CD4-positive, alpha-beta T cell treated with Interleukin-10 for 1 hour (primary cell): ENCODE results near the gene IL12RB1.
A peak's percentile ranks its signal among the peaks of the same experiment; 100 is the strongest.

ENCODE experiments used
- DNase-seq: peaks from one replicate; pipeline ENCODE4 v3.0.0-alpha.2; 2020

IL12RB1 gene

GRCh38 chr19:18086590-18087138 lies at the start of gene IL12RB1:
Gene IL12RB1, minus strand, starts transcription at chr19:18086934. Its CDS starts 111 bp downstream, at chr19:18086823.
- DNase-seq, result peak; percentile 75

DNA sequence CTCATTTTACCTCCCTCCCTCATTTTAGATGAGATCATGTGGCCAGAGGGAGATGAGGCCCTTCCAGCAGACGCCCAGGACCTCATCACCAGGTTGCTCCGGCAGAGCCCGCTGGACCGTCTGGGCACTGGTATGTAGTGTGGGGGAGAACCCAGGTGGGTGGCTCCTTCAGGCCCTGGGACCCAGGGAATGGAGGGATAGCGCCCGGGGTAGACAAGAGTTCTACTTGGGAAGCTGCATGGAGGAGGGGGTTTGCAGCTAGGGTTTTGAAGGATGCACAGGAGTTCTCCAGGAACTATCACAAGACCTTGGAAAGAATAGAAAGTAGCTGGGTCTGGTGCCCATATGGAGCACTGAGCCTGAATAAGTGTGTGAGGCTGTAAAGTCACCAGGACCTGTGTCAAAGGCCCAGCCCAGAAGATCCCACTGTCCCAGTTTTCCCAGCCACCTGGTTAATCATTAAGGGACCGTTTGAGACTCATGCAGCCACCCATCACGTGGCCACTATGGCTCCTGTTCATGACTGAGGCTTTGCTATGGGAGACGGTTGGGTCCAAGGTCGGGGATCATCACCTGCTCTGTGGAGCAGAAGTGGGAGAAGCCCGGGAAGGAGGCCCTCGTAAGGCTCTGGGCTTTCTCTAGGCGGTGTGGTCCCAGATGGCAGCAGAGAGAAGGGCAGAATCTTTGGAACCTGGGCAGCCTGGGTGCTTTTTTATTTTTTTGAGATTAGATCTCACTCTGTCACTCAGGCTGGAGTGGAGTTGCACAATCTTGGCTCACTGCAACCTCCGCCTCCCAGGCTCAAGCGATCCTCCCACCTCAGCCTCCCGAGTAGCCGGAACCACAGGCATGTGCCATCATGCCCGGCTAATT lies 49.2 kb upstream of the IL12RB1 start:
- no peak for DNase-seq

GRCh38 chr19:18131841-18132596 lies 45.3 kb upstream of the IL12RB1 start:
- DNase-seq, result no peak

- DNase-seq, result no peak
These were observed 43.9 kb upstream of the IL12RB1 start for GRCh38 chr19:18130523-18131242.

GRCh38 chr19:18128805-18129204 lies 42.1 kb upstream of the IL12RB1 start:
- no peak for DNase-seq

- peak; percentile 27 for DNase-seq
These were observed 41.3 kb upstream of the IL12RB1 start for GRCh38 chr19:18128044-18128443.

DNA sequence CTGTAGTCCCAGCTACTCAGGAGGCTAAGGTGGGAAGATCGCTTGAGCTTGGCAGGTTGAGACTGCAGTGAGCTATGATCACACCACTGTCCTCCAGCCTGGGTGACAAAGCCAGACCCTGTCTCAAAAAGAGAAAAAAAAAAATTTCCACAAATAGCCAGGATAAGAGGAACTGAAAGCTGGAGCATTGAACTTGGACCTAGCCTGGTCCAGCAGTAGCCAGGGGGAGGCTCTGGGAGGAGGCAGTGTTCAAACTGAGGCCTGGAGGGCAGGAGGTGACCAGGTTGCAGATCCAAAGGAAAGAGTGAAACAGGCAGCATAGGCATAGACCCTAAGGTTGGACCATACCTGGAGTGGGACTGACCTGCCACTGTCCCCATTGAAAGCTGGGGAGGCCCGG lies 39.4 kb upstream of the IL12RB1 start:
- DNase-seq, result no peak

- DNase-seq, result no peak
These were observed 37.1 kb upstream of the IL12RB1 start for GRCh38 chr19:18123819-18124218.

DNA sequence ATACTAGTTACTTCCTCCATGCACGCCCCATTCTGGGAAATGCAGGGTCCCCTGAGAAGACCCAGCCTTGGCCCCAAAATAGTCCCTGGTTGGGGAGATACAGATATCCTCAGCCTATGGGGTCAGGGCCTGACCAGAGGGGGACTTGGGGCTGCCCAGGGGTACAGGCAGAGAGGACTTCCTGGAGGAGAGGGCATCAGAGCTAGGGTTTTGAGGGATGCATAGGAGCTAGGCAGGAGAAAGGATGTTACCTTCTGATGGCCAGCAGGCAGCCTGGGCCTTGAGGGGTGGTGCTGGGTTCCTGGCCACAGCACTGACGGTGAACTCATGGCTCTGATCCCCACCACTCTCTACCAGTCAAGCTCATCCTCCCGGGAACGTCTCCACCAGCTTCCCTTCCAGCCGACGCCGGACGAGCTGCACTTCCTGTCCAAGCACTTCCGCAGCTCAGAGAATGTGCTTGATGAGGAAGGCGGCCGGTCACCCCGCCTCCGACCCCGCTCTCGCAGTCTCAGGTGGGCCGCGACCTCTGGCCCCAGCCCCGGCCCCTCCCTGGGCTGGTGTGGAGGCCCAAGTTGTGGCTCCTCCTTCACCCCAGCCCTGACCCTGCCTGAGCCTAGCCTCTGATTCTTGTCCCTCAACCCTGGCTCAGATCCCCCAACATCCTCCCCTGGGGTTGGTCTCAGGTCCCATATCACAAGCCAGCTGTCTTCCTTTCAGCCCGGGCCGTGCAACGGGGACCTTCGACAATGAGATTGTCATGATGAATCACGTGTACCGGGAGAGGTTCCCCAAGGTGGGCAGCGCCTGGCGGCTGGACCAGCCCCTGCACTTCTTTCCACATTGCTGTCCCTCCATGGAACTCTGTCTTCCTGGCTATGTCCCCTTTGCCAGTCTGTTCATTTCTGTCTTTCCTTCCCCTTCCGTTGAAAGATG lies 36.4 kb upstream of the IL12RB1 start:
- no peak for DNase-seq

DNA sequence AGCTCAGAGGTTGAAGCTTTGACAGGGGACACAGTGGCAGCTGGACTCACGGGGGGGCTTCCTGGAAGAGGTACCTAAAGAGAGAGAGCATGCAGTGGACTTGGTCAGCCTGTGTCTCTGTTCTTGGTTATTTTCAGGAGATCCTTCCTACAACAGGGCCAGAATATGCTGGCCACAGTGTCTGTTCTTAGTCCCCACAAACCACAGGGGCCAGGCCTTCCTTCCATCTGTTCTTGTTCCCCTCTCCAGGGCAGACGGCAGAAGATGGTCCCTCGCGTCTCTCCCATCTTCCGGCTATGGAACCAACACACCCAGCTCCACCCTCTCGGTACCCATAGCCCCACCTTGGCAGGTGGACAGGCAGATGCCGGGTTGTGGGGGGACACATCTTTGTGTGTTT lies 35.7 kb upstream of the IL12RB1 start:
- DNase-seq, result no peak

GRCh38 chr19:18121166-18121565 lies 34.4 kb upstream of the IL12RB1 start:
- DNase-seq, result no peak

GRCh38 chr19:18120127-18120526 lies 33.4 kb upstream of the IL12RB1 start:
- DNase-seq, result no peak

- DNase-seq, result peak; percentile 66
These were observed 33.0 kb upstream of the IL12RB1 start for GRCh38 chr19:18119717-18120105.

GRCh38 chr19:18119013-18119716 lies 32.4 kb upstream of the IL12RB1 start:
- DNase-seq, result peak; percentile 60

DNA sequence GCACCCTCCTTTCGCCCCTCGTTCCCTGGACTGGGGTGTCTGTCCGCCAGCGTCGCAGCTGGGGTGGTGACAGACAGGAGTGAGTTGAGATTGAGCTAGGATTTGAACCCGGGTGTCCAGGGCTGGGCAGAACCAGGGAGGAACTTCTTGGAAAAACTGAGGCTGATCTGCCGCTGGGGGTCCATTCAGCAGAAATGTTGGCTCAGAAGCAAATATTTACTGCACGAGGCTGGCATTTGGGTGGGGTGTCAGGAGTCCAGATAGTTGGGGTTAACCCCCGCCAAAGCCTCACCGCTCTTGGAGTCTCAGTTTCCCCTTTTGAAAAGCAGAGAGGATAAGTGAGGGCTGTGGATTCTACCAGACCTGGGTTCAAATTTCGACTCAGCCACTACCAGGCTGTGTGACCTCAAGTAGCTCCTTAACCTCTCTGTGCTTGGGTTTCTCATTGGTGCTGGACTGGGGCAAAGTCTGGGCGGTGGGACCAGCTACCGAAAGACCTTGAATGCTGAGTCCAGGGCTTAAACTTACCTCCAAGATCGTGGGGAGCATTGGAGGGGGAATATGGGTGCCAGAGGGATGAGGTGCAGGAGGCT lies 31.8 kb upstream of the IL12RB1 start:
- no peak for DNase-seq

- peak; percentile 96 for DNase-seq
These were observed 31.1 kb upstream of the IL12RB1 start for GRCh38 chr19:18117692-18118378.

DNA sequence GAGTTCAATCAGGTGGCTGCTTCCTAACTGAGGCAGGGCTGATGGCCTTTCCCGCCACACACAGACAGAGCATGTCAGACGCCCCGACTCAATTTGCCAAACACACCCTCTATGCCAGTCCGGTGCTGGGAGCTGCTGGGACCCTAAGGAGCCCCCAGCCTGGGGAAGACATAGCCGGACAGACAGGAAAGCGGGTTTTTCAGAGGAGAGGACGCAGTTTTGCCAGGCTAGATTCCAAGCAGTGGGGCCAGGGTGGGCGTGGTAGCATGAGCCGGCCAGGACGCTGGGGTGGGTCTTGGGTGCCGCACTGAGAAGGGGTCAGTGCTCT lies 30.6 kb upstream of the IL12RB1 start:
- no peak for DNase-seq

DNA sequence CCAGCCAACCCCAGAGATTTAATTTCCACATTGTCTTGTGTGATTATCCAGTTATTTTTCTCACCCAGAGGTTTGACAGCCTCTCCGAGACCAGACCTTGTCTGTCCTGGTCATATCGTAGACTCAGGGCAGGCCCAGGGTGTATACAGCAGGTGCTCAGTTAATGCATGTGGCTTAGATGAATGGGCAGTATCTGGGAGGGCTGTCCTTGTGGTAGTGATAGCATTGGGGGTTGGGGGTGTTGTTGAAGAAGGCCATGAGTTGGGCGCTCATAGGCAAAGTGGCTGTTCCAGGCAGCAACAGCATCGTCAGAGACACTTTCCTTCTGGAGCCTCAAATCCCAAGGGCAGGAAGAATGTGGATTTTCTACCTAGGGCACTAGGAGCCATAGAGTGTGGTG lies 27.7 kb upstream of the IL12RB1 start:
- no peak for DNase-seq

GRCh38 chr19:18113827-18114226 lies 27.1 kb upstream of the IL12RB1 start:
- DNase-seq, result no peak

GRCh38 chr19:18112989-18113478 lies 26.3 kb upstream of the IL12RB1 start:
- peak; percentile 83 for DNase-seq
